ENCODE data around the gene TIGD4. TPM values are rescaled to one million over a fixed set of nuclear protein-coding genes. Genes with fewer than 3 reads are reported as not detected.

TIGD4 gene
- total RNA-seq (2014; rRNA removed; shearing (Covaris generic)), result 1.8 and 2.3 TPM in 2 replicates
- polyA plus RNA-seq (2014; cell fraction: nucleus; rRNA removed), result 1.0 and 3.0 TPM in 2 replicates

- peak; percentile 92 for DNase-seq (ENCODE audit: extremely low read depth, low read depth)
These were observed at the start of gene TIGD4, which contains the start of gene ARFIP1 for GRCh38 chr4:152779513-152780266. Gene TIGD4 (minus strand): TSS chr4:152779730. CDS start chr4:152771004, 8,726 bp downstream. Gene ARFIP1 (plus strand): TSS chr4:152779954. CDS start chr4:152829634, 49,680 bp downstream.

GRCh38 chr4:152828122-152828521, 48.6 kb upstream of the TIGD4 start:
- no peak for DNase-seq (ENCODE audit: extremely low read depth, low read depth)

GRCh38 chr4:152825336-152825735, 45.8 kb upstream of the TIGD4 start:
- DNase-seq (ENCODE audit: extremely low read depth, low read depth), result no peak

GRCh38 chr4:152824561-152824960, 45.0 kb upstream of the TIGD4 start:
- no peak for DNase-seq (ENCODE audit: extremely low read depth, low read depth)

GRCh38 chr4:152822323-152822722, 42.8 kb upstream of the TIGD4 start:
- DNase-seq (ENCODE audit: extremely low read depth, low read depth), result no peak

- DNase-seq (ENCODE audit: extremely low read depth, low read depth), result no peak
These were observed 40.5 kb upstream of the TIGD4 start for GRCh38 chr4:152820073-152820472.

- no peak for DNase-seq (ENCODE audit: extremely low read depth, low read depth)
These were observed 39.6 kb upstream of the TIGD4 start for GRCh38 chr4:152819026-152819645.

- DNase-seq (ENCODE audit: extremely low read depth, low read depth), result no peak
These were observed 37.8 kb upstream of the TIGD4 start for GRCh38 chr4:152817331-152817730.

GRCh38 chr4:152815078-152815477, 35.5 kb upstream of the TIGD4 start:
- DNase-seq (ENCODE audit: extremely low read depth, low read depth), result no peak

- DNase-seq (ENCODE audit: extremely low read depth, low read depth), result no peak
These were observed 31.3 kb upstream of the TIGD4 start for GRCh38 chr4:152810715-152811287.

- no peak for DNase-seq (ENCODE audit: extremely low read depth, low read depth)
These were observed 29.1 kb upstream of the TIGD4 start for GRCh38 chr4:152808670-152809069.

- DNase-seq (ENCODE audit: extremely low read depth, low read depth), result no peak
These were observed 27.8 kb upstream of the TIGD4 start for GRCh38 chr4:152807294-152807829.

- DNase-seq (ENCODE audit: extremely low read depth, low read depth), result no peak
These were observed 27.1 kb upstream of the TIGD4 start for GRCh38 chr4:152806501-152807125.

GRCh38 chr4:152805818-152806217, 26.3 kb upstream of the TIGD4 start:
- no peak for DNase-seq (ENCODE audit: extremely low read depth, low read depth)

GRCh38 chr4:152805071-152805650, 25.6 kb upstream of the TIGD4 start:
- DNase-seq (ENCODE audit: extremely low read depth, low read depth), result no peak

- DNase-seq (ENCODE audit: extremely low read depth, low read depth), result no peak
These were observed 24.0 kb upstream of the TIGD4 start for GRCh38 chr4:152803541-152803940.

GRCh38 chr4:152795891-152796290, 16.4 kb upstream of the TIGD4 start:
- no peak for DNase-seq (ENCODE audit: extremely low read depth, low read depth)

- DNase-seq (ENCODE audit: extremely low read depth, low read depth), result no peak
These were observed 7.1 kb upstream of the TIGD4 start for GRCh38 chr4:152786627-152787026.

GRCh38 chr4:152785639-152786615, 6.4 kb upstream of the TIGD4 start:
- no peak for DNase-seq (ENCODE audit: extremely low read depth, low read depth)

Data from NCI-H460 (cell line).